Thyroid gland (tissue), 4 donors: Measurements from ENCODE around the gene BICD1.

Source experiments
- CTCF ChIP-seq, 6 experiments: fragments of 200-600 bp in 3 of 6; fragments of 450-650 bp in 3 of 6; sonication (generic) in 3 of 6; IDR thresholded peaks; one replicate each; pipeline ENCODE4 v1.5.1; 2016 to 2019; ENCODE audit warnings: antibody characterized with exemption in 6 of 6, mild to moderate bottlenecking in 2 of 6, inconsistent platforms in 1 of 6, moderate library complexity in 1 of 6
- POLR2A ChIP-seq, 2 donors: fragments of 450-650 bp; IDR thresholded peaks; one replicate each; pipeline ENCODE4 v1.6.1; 2017; ENCODE audit warnings: antibody characterized with exemption in 2 of 2, mild to moderate bottlenecking in 2 of 2, moderate library complexity in 1 of 2

- no peak for TF ChIP-seq CTCF (IDR thresholded peaks at IDR 0.05)
- no peak for TF ChIP-seq POLR2A (IDR thresholded peaks at IDR 0.05)
Observed at GRCh38 chr12:32270818-32271710, 164.4 kb downstream of the BICD1 start.
